Measurements from ENCODE around the gene XKR7.

The XKR7 gene

DNA sequence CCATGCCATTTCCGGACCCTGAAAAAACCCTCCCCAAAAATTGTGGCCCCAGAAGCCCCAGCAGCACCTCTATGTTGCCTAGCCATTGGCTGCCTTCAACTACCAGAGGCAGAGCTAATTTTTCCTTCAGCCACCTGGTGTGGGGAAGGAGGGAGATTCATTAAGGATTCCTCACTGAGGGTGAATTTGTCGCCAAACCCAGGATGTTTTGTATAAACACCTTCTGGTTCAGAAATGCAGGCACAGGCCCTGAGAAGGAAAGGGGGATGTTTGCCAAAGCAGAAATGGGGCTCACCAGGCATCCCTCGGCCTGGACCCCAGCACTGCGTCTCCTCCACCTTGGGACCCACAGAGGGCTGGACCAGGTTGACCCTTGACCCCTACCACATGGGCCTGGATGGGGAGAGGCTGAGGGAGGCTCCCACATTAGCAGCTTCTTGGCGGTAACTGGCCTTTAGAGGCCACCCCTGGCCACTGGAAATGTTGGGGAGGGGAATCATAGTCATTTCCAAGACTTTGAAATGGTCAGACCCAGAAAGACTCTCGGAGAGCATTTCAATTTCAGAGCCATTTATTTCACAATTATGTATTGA is 14.3 kb upstream of the XKR7 start:
- DNase-seq (ENCODE audit: extremely low read depth, low read depth): no peak
- TF ChIP-seq, protein P1, sequence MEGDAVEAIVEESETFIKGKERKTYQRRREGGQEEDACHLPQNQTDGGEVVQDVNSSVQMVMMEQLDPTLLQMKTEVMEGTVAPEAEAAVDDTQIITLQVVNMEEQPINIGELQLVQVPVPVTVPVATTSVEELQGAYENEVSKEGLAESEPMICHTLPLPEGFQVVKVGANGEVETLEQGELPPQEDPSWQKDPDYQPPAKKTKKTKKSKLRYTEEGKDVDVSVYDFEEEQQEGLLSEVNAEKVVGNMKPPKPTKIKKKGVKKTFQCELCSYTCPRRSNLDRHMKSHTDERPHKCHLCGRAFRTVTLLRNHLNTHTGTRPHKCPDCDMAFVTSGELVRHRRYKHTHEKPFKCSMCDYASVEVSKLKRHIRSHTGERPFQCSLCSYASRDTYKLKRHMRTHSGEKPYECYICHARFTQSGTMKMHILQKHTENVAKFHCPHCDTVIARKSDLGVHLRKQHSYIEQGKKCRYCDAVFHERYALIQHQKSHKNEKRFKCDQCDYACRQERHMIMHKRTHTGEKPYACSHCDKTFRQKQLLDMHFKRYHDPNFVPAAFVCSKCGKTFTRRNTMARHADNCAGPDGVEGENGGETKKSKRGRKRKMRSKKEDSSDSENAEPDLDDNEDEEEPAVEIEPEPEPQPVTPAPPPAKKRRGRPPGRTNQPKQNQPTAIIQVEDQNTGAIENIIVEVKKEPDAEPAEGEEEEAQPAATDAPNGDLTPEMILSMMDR (IDR thresholded peaks at IDR 0.05; ENCODE audit: low read depth, low read length, missing control alignments): no peak
- H3K4me3 ChIP-seq (replicated peaks; ENCODE audit: low read depth, low read length): no peak overlapping the region

DNA sequence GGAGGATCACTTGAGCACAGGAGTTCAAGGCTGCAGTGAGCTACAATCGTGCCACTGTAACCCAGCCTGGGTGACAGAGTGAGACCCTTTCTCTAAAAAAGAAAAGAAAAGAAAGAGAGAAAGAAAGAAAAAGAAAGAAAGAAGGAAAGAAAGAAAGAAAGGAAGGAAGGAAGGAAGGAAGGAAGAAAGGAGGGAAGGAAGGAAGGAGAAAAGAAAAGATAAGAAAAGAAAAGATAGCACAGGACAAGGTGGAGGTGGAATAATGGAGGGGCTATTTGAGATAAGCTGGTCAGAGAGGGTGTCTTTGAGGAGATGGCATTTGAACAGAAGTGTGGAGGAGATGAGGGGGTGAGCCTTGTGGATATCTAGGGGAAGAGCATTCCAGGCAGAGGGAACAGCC is 13.5 kb upstream of the XKR7 start:
- no peak for DNase-seq (ENCODE audit: extremely low read depth, low read depth)
- TF ChIP-seq, protein P1 (IDR thresholded peaks at IDR 0.05; ENCODE audit: low read depth, low read length, missing control alignments): no peak
- no peak overlapping the region for H3K4me3 ChIP-seq (replicated peaks; ENCODE audit: low read depth, low read length)

DNA sequence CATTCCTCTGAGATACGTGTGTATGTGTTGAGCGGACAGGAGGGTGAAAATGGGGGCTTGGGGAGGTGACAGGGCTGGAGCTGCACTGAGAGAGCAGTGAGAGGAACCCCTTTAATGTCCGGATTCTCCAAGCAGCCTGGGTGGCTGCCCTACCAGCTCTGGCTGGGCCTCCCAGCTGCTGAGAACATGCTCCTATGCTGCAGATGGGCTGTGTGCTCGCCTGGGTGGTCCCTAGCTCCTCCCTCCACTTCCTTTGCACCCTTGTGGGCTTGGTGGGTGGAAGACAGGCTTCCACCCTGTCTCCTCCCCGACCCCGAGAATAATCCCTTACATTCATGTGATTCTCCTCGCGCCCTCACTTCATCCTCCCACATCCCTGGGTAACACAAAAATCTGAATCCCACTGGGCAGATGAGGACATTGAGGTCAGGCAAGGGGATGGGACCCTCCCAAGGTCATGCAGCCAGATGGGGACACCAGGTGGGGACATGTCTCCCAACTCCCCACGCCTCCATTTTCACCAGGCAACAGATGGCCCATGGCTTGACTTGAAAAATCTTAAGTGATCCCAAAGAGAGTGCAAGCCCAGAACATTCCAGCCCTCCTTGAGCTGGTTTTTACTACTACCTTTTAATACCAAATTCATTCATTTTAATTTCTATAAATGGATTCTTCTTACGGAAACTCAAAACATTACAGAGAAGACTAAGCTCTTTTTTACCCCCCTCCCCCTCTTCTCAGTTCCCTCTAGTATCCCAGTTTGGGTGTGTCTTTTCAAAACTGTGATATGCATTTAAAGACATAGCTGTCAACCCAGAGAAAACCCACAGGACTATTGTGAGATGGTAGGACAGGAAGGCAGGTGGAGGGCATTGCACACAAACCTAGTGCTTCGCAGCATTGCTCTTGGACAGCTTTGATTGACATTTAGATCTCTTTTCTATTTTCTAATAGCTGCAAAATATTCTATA is 11.1 kb upstream of the XKR7 start:
- TF ChIP-seq, protein P1 (IDR thresholded peaks at IDR 0.05; ENCODE audit: low read depth, low read length, missing control alignments): no peak
- DNase-seq (ENCODE audit: extremely low read depth, low read depth): no peak
- H3K4me3 ChIP-seq (replicated peaks; ENCODE audit: low read depth, low read length): no peak overlapping the region

DNA sequence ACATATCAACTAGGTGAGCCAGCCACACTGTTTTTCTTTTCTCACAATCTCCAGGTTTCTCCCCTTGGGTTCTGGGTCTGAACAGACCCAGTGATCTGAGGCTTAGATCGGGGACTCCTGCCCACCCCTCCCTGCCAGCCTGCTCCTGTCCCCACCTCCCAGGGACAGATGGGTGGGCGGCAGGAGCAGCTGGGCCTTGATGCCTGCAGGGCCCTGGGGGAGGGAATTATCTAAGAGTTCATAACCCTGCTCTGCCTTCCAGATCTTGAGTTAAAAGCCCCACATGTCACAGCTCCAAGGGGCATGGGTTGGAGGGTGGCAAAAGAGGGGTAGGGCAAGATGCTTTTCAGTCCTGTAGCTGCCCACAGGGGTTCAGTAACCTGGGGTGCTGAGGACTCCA is 5.2 kb upstream of the XKR7 start:
- TF ChIP-seq, protein P1 (IDR thresholded peaks at IDR 0.05; ENCODE audit: low read depth, low read length, missing control alignments): no peak
- H3K4me3 ChIP-seq (replicated peaks; ENCODE audit: low read depth, low read length): no peak overlapping the region
- no peak for DNase-seq (ENCODE audit: extremely low read depth, low read depth)

DNA sequence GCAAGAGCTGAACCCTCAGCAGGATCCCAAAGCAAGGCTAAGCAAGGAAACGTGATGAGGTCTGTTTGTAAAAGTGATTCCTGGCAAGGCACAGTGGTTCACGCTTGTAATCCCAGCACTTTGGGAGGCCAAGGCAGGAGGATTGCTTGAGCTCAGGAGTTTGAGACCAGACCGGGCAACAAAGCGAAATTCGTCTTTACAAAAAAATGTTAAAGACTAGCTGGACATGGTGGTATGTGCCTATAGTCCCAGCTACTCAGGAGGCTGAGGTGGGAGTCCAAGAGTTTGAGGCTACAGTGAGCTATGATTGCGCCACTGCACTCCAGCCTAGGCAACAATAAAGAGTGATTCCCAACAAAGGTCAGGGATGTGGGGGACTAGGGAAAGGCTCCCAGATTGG is 4.1 kb upstream of the XKR7 start:
- H3K4me3 ChIP-seq (replicated peaks; ENCODE audit: low read depth, low read length): no peak overlapping the region
- no peak for DNase-seq (ENCODE audit: extremely low read depth, low read depth)
- TF ChIP-seq, protein P1 (IDR thresholded peaks at IDR 0.05; ENCODE audit: low read depth, low read length, missing control alignments): no peak

DNA sequence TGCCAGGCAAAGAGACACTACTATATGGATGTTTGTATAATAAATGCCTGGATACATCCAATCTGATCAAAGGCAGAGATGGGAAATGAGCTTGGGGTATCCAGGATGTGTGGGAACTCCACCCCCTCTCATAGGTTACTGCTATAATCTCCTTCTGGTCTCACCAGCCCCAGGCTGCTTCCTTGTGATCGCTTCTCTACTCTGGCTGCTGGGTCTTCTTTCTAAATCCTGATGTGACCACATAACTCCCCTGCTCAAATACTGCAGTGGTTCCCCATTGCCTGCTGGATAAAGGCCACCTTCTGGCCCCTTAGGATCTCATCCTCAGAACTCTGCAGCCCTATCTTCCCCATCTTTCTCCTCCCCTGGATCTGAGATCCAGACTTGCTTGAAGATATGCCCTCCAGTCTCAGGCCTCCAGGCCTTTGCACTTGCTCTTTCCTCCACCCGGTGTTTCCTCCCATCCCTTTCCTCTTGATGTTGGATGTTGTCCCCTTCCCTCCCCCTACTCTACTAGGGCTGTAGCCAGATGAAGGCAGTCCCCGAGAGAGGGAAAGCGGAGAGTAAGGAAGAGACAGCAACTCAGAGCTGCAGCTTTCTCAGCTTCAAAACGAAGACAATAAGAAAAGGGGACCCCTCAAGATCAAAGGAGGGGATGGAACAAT is 828 bp upstream of the XKR7 start:
- DNase-seq (ENCODE audit: extremely low read depth, low read depth): no peak
- TF ChIP-seq, protein P1 (IDR thresholded peaks at IDR 0.05; ENCODE audit: low read depth, low read length, missing control alignments): no peak
- H3K4me3 ChIP-seq (replicated peaks; ENCODE audit: low read depth, low read length): no peak overlapping the region
